H9 (cell line): ENCODE data around the gene MTA1. TPM values are rescaled to one million over a fixed set of nuclear protein-coding genes. Genes with fewer than 3 reads are reported as not detected.

Experiments
- DNase-seq: peaks from one replicate; pipeline ENCODE4 v3.0.0-alpha.2; 2017
- H2AFZ ChIP-seq: one replicate; pipeline ENCODE4 v1.6.1; 2013; ENCODE audit warnings: mild to moderate bottlenecking, low read length, control low read depth, moderate library complexity
- H2AK5ac ChIP-seq: 2 replicates; pipeline ENCODE4 v1.6.1; 2013; ENCODE audit warnings: low read length, control low read depth, mixed read lengths; ENCODE audit not compliant: insufficient read length
- H2BK120ac ChIP-seq: one replicate; pipeline ENCODE4 v1.6.1; 2013; ENCODE audit warnings: low read depth, mild to moderate bottlenecking, low read length, control low read depth, inconsistent platforms; ENCODE audit not compliant: poor library complexity, severe bottlenecking
- H2BK12ac ChIP-seq: 2 replicates; pipeline ENCODE4 v1.6.1; 2013; ENCODE audit warnings: low read length, control low read depth, mixed read lengths, low read depth; ENCODE audit not compliant: insufficient read length
- H2BK15ac ChIP-seq: 2 replicates; pipeline ENCODE4 v1.6.1; 2013; ENCODE audit warnings: low read depth, low read length, control low read depth
- H2BK20ac ChIP-seq: one replicate; pipeline ENCODE4 v1.6.1; 2013; ENCODE audit warnings: low read depth, mild to moderate bottlenecking, low read length, control low read depth, inconsistent platforms; ENCODE audit not compliant: poor library complexity, severe bottlenecking
- H2BK5ac ChIP-seq: 2 replicates; pipeline ENCODE4 v1.6.1; 2013; ENCODE audit warnings: low read length, control low read depth, mixed read lengths; ENCODE audit not compliant: insufficient read length
- H3K14ac ChIP-seq: 2 replicates; pipeline ENCODE4 v1.6.1; 2013; ENCODE audit warnings: low read length, control low read depth; ENCODE audit not compliant: insufficient read depth
- H3K18ac ChIP-seq: 2 replicates; pipeline ENCODE4 v1.6.1; 2013; ENCODE audit warnings: low read depth, mild to moderate bottlenecking, mixed read lengths, low read length, control low read depth; ENCODE audit not compliant: insufficient read length
- H3K23ac ChIP-seq: 2 replicates; pipeline ENCODE4 v1.6.1; 2013; ENCODE audit warnings: low read length, control low read depth, mixed read lengths, low read depth; ENCODE audit not compliant: insufficient read length
- H3K23me2 ChIP-seq: 2 replicates; pipeline ENCODE4 v1.6.1; 2013; ENCODE audit warnings: low read depth, mild to moderate bottlenecking, mixed read lengths, low read length, control low read depth; ENCODE audit not compliant: insufficient read length, poor library complexity, severe bottlenecking
- H3K27ac ChIP-seq: 2 replicates; pipeline ENCODE4 v1.5.1; 2013; ENCODE audit warnings: low read length, control low read depth, mixed read lengths, low read depth; ENCODE audit not compliant: insufficient read length
- H3K27me3 ChIP-seq: 2 replicates; pipeline ENCODE4 v1.6.1; 2013; ENCODE audit warnings: low read length, control low read depth, inconsistent platforms; ENCODE audit not compliant: insufficient read depth
- H3K4ac ChIP-seq: 2 replicates; pipeline ENCODE4 v1.6.1; 2013; ENCODE audit warnings: low read depth, mild to moderate bottlenecking, control low read depth, inconsistent platforms, low read length, moderate library complexity
- H3K4me1 ChIP-seq: 2 replicates; pipeline ENCODE4 v1.6.1; 2013; ENCODE audit warnings: low read length, control low read depth, inconsistent platforms; ENCODE audit not compliant: insufficient read depth
- H3K4me2 ChIP-seq: 2 replicates; pipeline ENCODE4 v1.6.1; 2013; ENCODE audit warnings: low read length, control low read depth, mixed read lengths; ENCODE audit not compliant: insufficient read length, insufficient read depth
- H3K56ac ChIP-seq: 2 replicates; pipeline ENCODE4 v1.6.1; 2013; ENCODE audit warnings: low read depth, mild to moderate bottlenecking, mixed read lengths, low read length, control low read depth; ENCODE audit not compliant: insufficient read length
- H3K79me1 ChIP-seq: 2 replicates; pipeline ENCODE4 v1.6.1; 2013; ENCODE audit warnings: low read depth, mild to moderate bottlenecking, moderate library complexity, low read length, control low read depth, inconsistent platforms; ENCODE audit not compliant: insufficient read depth, poor library complexity, severe bottlenecking
- H3K79me2 ChIP-seq: 2 replicates; pipeline ENCODE4 v1.6.1; 2013; ENCODE audit warnings: low read length, control low read depth, inconsistent platforms; ENCODE audit not compliant: insufficient read depth
- H3K9ac ChIP-seq: 2 replicates; pipeline ENCODE4 v1.6.1; 2013; ENCODE audit warnings: low read length, control low read depth, mixed read lengths; ENCODE audit not compliant: insufficient read length; ENCODE audit errors: extremely low read depth
- H3K9me3 ChIP-seq: one replicate; pipeline ENCODE4 v1.6.1; 2013; ENCODE audit warnings: low read depth, low read length, inconsistent platforms; ENCODE audit not compliant: control insufficient read depth
- H3T11ph ChIP-seq: one replicate; pipeline ENCODE4 v1.6.1; 2013; ENCODE audit warnings: mild to moderate bottlenecking, low read length, control low read depth, inconsistent platforms
- H4K20me1 ChIP-seq: one replicate; pipeline ENCODE4 v1.6.1; 2013; ENCODE audit not compliant: control insufficient read depth, insufficient read length, insufficient read depth
- H4K5ac ChIP-seq: 2 replicates; pipeline ENCODE4 v1.6.1; 2013; ENCODE audit warnings: low read depth, mild to moderate bottlenecking, mixed read lengths, low read length, control low read depth; ENCODE audit not compliant: insufficient read length
- H4K8ac ChIP-seq: replicated peaks from 2 replicates; pipeline ENCODE4 v1.6.1; 2013; ENCODE audit warnings: low read length, control low read depth, mixed read lengths, low read depth; ENCODE audit not compliant: insufficient read length
- H4K91ac ChIP-seq: 2 replicates; pipeline ENCODE4 v1.6.1; 2013; ENCODE audit warnings: low read depth, mild to moderate bottlenecking, moderate library complexity, mixed read lengths, low read length, control low read depth; ENCODE audit not compliant: insufficient read length
- H3K27ac Mint-ChIP-seq, 3 experiments: 2 replicates in 2 of 3; 3 replicates in 1 of 3; pipeline ENCODE4 v1.8.0; 2020 to 2021; ENCODE audit warnings: mixed read lengths in 3 of 3, mild to moderate bottlenecking in 1 of 3, moderate library complexity in 1 of 3
- H3K27me3 Mint-ChIP-seq: 2 replicates; pipeline ENCODE4 v1.8.0; 2021; ENCODE audit warnings: low read depth, mild to moderate bottlenecking, moderate library complexity, mixed read lengths
- H3K36me3 Mint-ChIP-seq, 3 experiments: 2 replicates in 2 of 3; 3 replicates in 1 of 3; pipeline ENCODE4 v1.8.0; 2020 to 2021; ENCODE audit warnings: low read depth in 3 of 3, mixed read lengths in 3 of 3; ENCODE audit not compliant: insufficient read depth in 1 of 3
- H3K4me1 Mint-ChIP-seq, 2 experiments: 2 replicates each; pipeline ENCODE4 v1.8.0; 2020; ENCODE audit warnings: mixed read lengths in 2 of 2
- H3K4me3 Mint-ChIP-seq, 2 experiments: 2 replicates in 1 of 2; 3 replicates in 1 of 2; pipeline ENCODE4 v1.8.0; 2020 to 2021; ENCODE audit warnings: mild to moderate bottlenecking in 2 of 2, mixed read lengths in 2 of 2, moderate library complexity in 1 of 2
- H3K9me3 Mint-ChIP-seq, 2 experiments: 2 replicates in 1 of 2; 3 replicates in 1 of 2; pipeline ENCODE4 v1.8.0; 2020; ENCODE audit warnings: mild to moderate bottlenecking in 2 of 2, mixed read lengths in 2 of 2, moderate library complexity in 1 of 2
- CTCF ChIP-seq: fragments of 200-600 bp; sonication (generic); conservative IDR thresholded peaks from 3 replicates; pipeline ENCODE4 v1.8.0; 2021; ENCODE audit warnings: antibody characterized with exemption, mild to moderate bottlenecking
- WGBS: extraction: QIAGEN DNeasy Blood & Tissue Kit; methylation state at CpG from one replicate; pipeline ENCODE4 v1.1.7; 2013; ENCODE audit warnings: missing lambda C conversion rate, low lambda C conversion rate, mixed read lengths; ENCODE audit not compliant: insufficient read length; ENCODE audit errors: extremely low coverage; 5-methylcytosine and 5-hydroxymethylcytosine counted together
- total RNA-seq: library from RNA; stranded (reverse); gene quantifications from 2 replicates; pipeline ENCODE4 v1.2.1, GENCODE V29; 2021

MTA1 gene
- total RNA-seq, 1 experiment from 2014 or later = 230 TPM

- Mint-ChIP-seq H3K4me1 (no peaks in the 10 kb centered on the region), H3K4me3 (no peak overlapping the region), H3K27me3 (no peaks in the 10 kb centered on the region), H3K9me3 (no peaks in the 10 kb centered on the region), H3K27ac (no peak overlapping the region), H3K36me3 (peaks cover 10 to 24% (median 21%) of the 10 kb centered on the region in 3 experiments; a peak in 6 of 7 replicates)
- Histone ChIP-seq H3K23me2 (no peaks in the 10 kb centered on the region), H3K18ac (no peak overlapping the region), H4K20me1 (no peaks in the 10 kb centered on the region), H2AFZ (no peak overlapping the region), H3T11ph (no peak overlapping the region), H4K5ac (no peak overlapping the region), H3K9me3 (no peaks in the 10 kb centered on the region), H3K27ac (no peak overlapping the region), H3K4me1 (no peaks in the 10 kb centered on the region), H2AK5ac (no peak overlapping the region), H3K9ac (no peak overlapping the region), H4K8ac (no peak overlapping the region), H3K23ac (no peak overlapping the region), H3K79me1 (no peaks in the 10 kb centered on the region), H3K4me2 (no peak overlapping the region), H4K91ac (no peak overlapping the region), H3K14ac (no peak overlapping the region), H2BK15ac (no peak overlapping the region), H3K79me2 (no peaks in the 10 kb centered on the region), H3K27me3 (no peaks in the 10 kb centered on the region), H3K4ac (no peak overlapping the region), H3K56ac (no peak overlapping the region), H2BK5ac (no peak overlapping the region), H2BK20ac (no peak overlapping the region), H2BK120ac (no peak overlapping the region), H2BK12ac (no peak overlapping the region)
- DNase-seq = no peak
- WGBS = no CpG with 5 or more reads among the region's 23 CpGs
- TF ChIP-seq CTCF = no peak
These were observed 35.5 kb upstream of the MTA1 start for GRCh38 chr14:105384041-105384557.
